ENCODE results near the gene DUSP28. TPM values are rescaled to one million over a fixed set of nuclear protein-coding genes. Genes with fewer than 3 reads are reported as not detected.

DUSP28 gene, protein sequence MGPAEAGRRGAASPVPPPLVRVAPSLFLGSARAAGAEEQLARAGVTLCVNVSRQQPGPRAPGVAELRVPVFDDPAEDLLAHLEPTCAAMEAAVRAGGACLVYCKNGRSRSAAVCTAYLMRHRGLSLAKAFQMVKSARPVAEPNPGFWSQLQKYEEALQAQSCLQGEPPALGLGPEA
- total RNA-seq: 1 to 10 TPM; 4.5 to 6.2 TPM

DNA sequence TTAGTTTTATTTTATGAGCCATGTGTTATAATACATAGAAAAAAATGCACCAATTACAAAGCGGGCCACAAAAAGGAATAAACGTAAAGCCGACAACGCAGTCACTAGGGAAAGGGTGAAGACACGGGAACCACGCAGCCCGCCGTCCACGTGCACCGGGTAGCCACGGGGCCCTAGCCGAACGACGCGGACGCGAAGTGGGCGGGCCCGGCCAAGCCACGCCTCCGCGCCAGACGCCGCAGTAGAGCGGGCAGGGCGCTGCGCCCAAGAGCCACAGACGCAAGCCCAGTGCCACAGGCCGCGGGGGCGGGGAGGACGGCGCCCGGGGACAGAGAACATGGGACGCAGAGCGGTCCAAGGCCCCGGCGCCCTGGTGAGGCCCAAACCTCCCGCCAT lies at the start of gene DUSP28:
TSS of gene DUSP28 (plus strand) at position 274 of the 396 bp plus-strand sequence. CDS start 328 bp downstream, outside the sequence.
- no peaks in the 10 kb centered on the region for H3K9me3 Mint-ChIP-seq
- peaks cover 66% of the 10 kb centered on the region for H3K4me1 Mint-ChIP-seq (ENCODE audit: low read depth)
- H3K4me3 Mint-ChIP-seq: peak within 1 kb of the TSS; percentile 77
- DNase-seq (peak; percentile 93), ATAC-seq (peak; percentile 57)
- intact Hi-C loops (cut with micrococcal nuclease): no loop called here
- no peaks in the 10 kb centered on the region for H3K27me3 Mint-ChIP-seq
- TF ChIP-seq, protein P1, sequence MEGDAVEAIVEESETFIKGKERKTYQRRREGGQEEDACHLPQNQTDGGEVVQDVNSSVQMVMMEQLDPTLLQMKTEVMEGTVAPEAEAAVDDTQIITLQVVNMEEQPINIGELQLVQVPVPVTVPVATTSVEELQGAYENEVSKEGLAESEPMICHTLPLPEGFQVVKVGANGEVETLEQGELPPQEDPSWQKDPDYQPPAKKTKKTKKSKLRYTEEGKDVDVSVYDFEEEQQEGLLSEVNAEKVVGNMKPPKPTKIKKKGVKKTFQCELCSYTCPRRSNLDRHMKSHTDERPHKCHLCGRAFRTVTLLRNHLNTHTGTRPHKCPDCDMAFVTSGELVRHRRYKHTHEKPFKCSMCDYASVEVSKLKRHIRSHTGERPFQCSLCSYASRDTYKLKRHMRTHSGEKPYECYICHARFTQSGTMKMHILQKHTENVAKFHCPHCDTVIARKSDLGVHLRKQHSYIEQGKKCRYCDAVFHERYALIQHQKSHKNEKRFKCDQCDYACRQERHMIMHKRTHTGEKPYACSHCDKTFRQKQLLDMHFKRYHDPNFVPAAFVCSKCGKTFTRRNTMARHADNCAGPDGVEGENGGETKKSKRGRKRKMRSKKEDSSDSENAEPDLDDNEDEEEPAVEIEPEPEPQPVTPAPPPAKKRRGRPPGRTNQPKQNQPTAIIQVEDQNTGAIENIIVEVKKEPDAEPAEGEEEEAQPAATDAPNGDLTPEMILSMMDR (IDR thresholded peaks at IDR 0.05): no peak
- H3K36me3 Mint-ChIP-seq (ENCODE audit: low read depth): peaks cover 56% of the 10 kb centered on the region
- H3K27ac Mint-ChIP-seq: peak within 1 kb of the TSS; percentile 91
- POLR2A ChIA-PET: interaction anchor here (1.0 to 13.3 kb wide), 6 partner anchors 8 to 65 kb away, joined by 3 to 118 read pairs (median 6); partner anchors contain the start of genes CAPN10 and GPR35
- CTCF ChIA-PET: interaction anchor here (2.0 kb wide), 1 partner anchor 46 kb away, joined by 6 read pairs; no protein-coding TSS in a partner anchor

DNA sequence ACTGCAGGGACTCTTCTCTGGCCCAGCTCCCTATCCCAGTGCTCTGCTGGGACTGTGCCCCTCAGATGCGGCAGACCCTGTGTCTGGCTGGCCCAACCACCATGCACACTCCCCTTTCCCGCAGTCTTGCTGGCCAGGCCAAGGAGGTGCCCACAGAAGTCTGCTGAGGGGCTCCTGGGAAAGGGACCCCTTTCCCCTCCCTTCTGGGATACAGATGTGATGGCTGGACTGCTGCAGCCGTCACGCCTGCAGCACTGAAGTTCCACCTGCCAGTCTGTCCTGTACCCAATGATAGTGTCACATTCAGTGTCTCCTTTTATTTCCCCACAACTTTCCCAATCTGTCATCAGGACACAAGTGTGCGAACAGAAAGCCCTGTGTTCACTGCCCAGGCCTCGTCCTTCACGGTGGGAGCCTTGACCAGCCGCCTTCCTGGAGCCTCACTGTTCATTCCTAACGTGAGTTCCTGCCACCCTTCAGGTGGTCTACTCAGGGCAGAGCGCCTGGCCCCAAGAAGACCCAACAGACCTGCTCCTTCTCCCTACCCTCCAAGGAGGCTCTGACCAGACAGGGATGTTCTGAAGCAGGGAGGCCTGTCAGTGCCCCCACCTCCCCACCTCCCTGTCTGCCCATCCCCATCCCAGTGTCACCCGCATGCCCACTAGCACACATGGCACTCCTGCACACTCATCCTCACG lies 49.5 kb upstream of the DUSP28 start:
- ATAC-seq: no peak
- TF ChIP-seq, protein P1 (IDR thresholded peaks at IDR 0.05): no peak
- Mint-ChIP-seq H3K4me3 (no peak overlapping the region), H3K4me1 (ENCODE audit: low read depth) (peaks cover 13% of the 10 kb centered on the region), H3K27me3 (no peaks in the 10 kb centered on the region), H3K36me3 (ENCODE audit: low read depth) (peaks cover 2% of the 10 kb centered on the region), H3K9me3 (no peaks in the 10 kb centered on the region), H3K27ac (no peak overlapping the region)
- no peak for DNase-seq
- ChIA-PET POLR2A (no interaction called here), CTCF (no interaction called here)
- intact Hi-C loops (cut with micrococcal nuclease): no loop called here

DNA sequence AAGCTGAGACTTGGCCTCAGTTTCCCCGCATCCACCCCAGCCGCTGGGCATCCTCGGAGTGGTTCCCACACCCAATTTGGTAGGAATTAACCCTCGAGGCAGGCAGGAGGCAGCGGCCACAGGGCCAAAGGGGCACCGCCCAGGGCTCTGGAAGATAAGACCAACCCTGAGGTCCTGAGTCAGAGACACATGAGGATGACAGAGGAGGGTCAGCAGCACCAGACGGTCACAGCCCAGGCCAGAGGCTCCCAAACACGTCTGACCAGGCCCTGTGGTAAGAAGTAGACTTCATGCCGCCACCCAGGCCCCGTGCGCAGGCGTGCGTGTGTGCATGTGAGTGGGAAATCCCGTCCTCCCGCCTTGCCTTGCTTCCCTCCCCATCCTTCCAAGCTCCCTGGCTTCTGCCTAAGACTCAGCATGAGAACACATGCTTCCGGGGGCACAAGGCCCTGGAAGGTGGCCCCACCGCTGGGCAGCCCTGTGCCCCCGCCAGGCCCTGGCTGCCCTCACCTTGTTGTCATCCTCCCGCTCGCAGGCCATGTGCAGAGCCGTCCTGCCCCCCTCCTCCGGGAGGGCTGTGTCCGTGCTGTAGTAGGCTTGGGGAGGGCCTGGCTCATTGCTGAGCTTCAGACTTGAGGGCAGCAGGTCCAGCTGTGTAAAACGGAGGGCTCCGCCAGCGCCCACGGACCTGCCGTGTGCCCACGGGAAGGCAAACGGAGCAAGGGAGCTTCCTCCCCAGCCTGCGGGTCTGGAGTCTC lies 48.6 kb upstream of the DUSP28 start:
- no peak for DNase-seq
- intact Hi-C loops (cut with micrococcal nuclease): no loop called here

DNA sequence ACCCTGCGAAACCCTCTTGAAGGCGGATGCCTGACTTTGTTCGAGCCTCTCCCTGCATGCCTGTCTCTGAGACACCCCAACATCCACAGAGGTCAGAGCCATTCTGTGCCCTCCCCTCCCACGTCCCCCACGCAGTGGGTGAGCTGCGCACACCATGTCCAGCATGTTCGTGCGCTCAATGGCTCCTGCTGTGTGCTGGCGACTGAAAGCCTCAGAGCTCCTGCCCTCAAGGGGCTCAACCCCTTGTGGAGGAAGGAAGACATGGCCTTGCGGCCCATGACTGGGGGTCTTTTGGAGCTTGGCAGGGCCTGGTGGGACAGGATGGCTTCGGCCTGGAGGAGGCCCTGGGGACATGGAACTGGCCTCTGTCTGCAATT lies 48.1 kb upstream of the DUSP28 start:
- no peaks in the 10 kb centered on the region for H3K9me3 Mint-ChIP-seq
- peaks cover 13% of the 10 kb centered on the region for H3K4me1 Mint-ChIP-seq (ENCODE audit: low read depth)
- H3K27me3 Mint-ChIP-seq: no peaks in the 10 kb centered on the region
- no peak for DNase-seq
- ChIA-PET POLR2A (no interaction called here), CTCF (interaction anchor here (1.3 kb wide), 1 partner anchor 75 kb away, joined by 3 read pairs; the partner anchor contains the start of gene CAPN10)
- H3K36me3 Mint-ChIP-seq (ENCODE audit: low read depth): peaks cover 2% of the 10 kb centered on the region
- intact Hi-C loops (cut with micrococcal nuclease): no loop called here
- H3K27ac Mint-ChIP-seq: no peak overlapping the region
- H3K4me3 Mint-ChIP-seq: no peak overlapping the region
- ATAC-seq: no peak
- TF ChIP-seq, protein P1 (IDR thresholded peaks at IDR 0.05): no peak

More for the DNA sequence above, 48.6 kb upstream of the DUSP28 start:
- Mint-ChIP-seq H3K4me3 (no peak overlapping the region), H3K27me3 (no peaks in the 10 kb centered on the region), H3K27ac (no peak overlapping the region), H3K36me3 (ENCODE audit: low read depth) (peaks cover 2% of the 10 kb centered on the region), H3K9me3 (no peaks in the 10 kb centered on the region), H3K4me1 (ENCODE audit: low read depth) (peaks cover 13% of the 10 kb centered on the region)
- ChIA-PET POLR2A (no interaction called here), CTCF (interaction anchor here (1.3 kb wide), 1 partner anchor 75 kb away, joined by 3 read pairs; the partner anchor contains the start of gene CAPN10)
- ATAC-seq: no peak
- TF ChIP-seq, protein P1 (IDR thresholded peaks at IDR 0.05): no peak

Measured in activated CD8-positive, alpha-beta T cell treated with anti-CD3 and anti-CD28 coated beads for 36 hours (primary cell).